Frontal cortex (tissue), 4 donors: ENCODE data around the gene SZT2. TPM values are rescaled to one million over a fixed set of nuclear protein-coding genes. Genes with fewer than 3 reads are reported as not detected.
"Not testable (repeated sequence)": the region's sequence is repeated elsewhere in the genome, so short reads cannot be mapped to it uniquely, and the experiment has no call there.

Experiments used
- DNase-seq, 2 donors: peaks; one replicate each; pipeline ENCODE4 v3.0.0; 2012; ENCODE audit warnings: low spot score in 2 of 2
- FAIRE-seq: peaks from 2 replicates; lab custom pipeline; 2012; peaks lifted over from hg19 to GRCh38; lab: Jason Lieb, UNC
- total RNA-seq: library from RNA; depleted of rRNA; stranded (reverse); fragments of >200 nt; gene quantifications from one replicate; pipeline ENCODE4 v1.2.3, GENCODE V29; 2014
- donor health status: control.
- donor health status: control.
- donor health status: control.

The SZT2 gene
- total RNA-seq, 1 donor from 2014 or later, result 19.2 TPM

DNA sequence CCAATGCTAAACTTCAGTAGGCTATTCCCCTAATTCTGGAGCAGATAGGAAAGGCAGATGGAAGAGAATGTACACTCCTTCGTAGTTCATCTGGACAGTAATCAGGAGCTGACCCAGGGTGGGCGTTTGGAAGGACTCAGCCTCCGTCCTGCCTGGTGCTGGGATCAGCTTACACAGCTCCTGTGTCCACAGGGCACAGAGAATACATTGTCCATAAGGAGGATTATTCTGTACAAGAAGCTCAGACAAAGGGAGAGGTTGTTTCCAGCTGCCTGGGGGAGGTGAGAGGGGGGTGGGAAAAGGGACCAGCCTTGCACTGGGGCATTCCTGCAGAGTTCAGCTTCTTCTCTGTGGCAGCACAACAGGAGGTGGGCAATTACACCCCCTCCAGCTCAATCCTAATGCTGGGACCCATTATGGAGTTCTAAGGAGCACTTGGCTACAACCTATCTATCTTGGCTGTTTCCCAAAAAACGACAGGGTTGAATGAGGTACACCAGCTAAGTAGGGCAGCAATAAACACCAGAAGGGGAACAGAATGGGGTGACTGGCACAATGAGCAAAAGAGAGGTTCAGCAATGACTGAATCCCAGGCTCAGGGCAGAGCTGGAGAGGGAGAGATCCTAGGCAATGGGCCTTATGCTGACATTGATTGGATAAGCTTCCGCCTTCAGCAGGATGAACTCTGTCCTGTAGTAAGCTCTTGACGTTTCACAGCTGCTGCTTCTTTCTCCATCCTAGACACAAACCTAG is 7.5 kb upstream of the SZT2 start:
- no peak for DNase-seq
- FAIRE-seq, result no peak

DNA sequence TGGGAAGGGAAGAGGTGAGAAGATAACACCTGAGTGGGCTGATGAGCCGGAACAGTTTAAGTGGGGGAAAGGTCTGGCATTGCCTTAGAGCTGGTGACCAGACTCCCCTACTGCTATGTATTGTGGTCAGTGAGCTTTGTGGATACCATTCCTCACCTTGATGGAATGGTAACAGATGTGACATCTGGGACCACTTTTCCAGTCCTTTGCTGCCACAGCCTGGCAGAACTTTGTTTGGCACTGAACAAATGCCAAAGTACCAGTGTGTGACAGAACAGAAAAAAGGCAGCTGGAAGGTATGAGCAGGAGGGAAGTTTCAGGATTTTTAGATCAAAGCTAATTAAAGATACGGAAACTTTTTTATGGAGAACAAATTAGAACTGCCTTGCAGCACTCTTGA is 6.2 kb upstream of the SZT2 start:
- FAIRE-seq (no peak), DNase-seq (no peak)

DNA sequence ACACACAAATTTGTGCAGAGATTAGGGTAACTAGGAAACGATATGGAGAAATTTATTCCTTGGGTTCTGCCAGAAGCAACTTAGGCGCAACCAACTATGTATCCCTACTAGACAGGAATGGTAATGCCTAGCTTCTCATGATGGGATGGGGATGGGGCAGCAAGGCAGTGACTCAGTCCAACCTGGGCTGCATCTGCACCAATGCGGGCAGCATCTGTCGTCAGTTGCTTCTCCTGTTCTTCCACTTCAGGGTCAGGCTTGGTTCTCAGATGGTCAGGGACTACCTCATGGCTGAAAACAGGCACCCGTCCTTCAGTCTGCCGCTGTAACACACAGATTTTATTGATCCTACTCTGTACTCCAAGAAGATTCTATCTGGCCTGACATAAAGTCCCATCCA is 3.0 kb upstream of the SZT2 start:
- no peak for DNase-seq
- no peak for FAIRE-seq

DNA sequence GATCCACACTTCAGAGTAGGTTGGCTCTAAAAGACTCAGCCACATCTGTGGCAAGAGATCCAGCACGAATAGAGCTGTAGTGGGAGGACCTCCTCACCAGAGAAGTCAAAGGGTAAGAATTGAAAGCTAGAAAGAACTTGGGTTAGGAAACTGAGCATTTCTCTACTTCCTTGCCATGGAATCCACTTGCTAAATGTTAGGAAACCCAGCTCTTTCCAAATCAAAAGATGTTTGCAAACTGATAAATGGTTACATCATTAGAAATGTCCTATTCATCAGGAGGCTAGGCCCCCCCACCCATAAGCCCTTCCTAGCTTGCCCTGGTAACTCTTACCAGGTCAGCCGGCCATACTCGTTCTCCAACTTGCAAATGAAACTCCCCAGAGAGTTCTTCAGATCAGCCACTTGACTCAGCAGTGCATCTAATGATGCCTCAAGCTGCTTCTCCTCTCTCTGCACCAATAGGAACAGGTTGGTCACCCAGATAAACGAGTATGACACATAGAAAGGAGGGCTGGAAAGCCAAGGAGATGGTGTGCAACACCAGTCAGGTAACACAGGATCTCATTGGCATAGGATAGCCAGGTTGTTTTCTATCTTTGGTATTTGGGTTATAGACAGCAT is 1.6 kb upstream of the SZT2 start:
- FAIRE-seq, result no peak

DNA sequence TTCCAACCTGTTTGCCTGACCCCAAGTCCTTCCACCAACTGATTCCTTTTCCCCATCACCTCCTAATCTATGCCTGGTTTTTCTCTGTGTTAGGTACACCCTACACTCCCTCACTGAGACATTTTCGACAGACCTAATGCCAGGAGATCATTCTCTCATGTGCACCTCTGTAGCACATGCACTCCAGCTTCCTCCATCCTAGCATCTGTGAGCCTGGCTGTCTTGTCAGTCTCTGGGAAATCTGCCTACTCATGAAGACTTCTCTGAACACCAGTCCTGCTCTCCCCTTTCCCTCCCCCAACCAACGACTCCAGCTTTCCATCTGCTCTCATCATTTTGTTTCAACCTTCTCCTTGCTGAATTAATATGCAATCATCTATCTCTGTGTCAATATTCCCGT is 1.1 kb upstream of the SZT2 start:
- FAIRE-seq (no peak), DNase-seq (no peak)

More for the DNA sequence above, 1.6 kb upstream of the SZT2 start:
- DNase-seq, result no peak

DNA sequence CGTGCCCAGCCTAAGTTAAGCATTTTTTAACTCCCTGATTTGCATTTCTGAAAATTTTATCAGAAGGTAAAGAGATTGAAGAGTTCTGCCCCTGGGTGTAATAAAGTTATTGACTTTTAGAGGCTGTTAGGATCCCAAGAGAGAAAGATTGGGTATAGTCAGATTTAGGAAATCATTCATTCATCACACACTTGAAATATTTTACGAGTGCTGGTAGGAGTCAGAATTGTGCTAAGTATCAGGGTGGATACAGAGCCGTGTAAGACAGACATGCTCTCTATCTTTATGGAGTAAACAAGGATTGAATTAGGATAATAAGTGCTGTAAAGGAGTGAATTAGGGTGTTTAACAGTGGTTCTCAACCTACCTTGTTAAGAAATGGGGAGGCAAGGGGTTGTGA is 3.0 kb downstream of the SZT2 start:
- no peak for DNase-seq
- no peak for FAIRE-seq

DNA sequence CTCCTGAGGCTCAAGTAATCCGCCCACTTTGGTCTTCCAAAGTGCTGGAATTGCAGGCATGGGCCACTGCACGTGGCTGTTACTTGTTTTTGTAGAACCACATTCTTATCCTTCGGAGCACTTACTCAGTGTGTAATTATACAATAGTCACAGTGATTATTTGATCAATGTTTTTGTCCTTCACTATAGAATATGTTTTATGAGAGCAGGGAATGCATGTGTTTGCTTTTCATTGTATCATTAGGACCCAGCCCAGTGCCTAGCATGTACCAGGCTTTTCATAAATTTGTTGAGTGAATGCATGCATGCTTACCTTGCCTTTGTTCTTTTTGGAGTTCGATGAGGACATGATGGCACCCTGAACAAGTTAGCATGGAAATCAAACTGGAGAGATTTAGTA is 5.8 kb downstream of the SZT2 start:
- FAIRE-seq, result no peak
- no peak for DNase-seq

DNA sequence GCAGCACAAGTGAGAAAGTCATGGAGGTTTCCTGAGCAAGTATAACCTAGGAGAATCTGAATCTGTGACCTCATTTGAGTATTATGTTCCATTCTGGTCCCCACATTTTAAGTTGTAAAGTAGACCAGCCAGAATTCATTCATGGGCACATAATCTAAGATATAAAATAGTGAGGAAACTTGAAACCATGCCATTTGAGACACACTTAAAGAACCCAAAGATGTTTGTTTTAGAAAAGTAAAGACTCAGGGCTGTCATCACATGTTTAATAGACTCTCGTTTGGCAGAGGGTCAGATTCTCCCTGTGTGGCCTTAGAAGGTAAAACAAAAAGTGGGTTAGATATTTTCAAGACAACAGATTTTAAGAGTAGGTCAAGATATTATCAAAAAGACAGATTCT is 6.4 kb downstream of the SZT2 start:
- DNase-seq (no peak), FAIRE-seq (no peak)

DNA sequence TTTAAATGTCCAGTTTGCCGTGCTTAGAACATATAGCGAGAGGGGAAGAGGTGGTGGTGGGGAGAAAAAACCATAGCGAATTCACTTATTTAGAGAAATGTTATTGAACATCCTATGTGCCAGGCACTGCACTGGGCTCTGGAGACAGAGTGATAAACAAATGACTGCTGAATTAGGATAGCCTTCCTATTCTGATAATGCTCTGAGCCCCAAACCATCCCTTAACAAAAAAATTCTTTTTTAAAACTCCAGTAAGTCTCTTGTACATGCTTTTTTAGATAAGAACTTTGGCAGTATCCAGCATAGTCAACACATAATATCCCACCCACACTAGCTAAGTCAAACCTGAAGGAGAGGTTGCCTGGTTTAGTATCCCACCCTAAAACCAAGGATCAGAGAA is 8.5 kb downstream of the SZT2 start:
- DNase-seq (no peak), FAIRE-seq (no peak)

DNA sequence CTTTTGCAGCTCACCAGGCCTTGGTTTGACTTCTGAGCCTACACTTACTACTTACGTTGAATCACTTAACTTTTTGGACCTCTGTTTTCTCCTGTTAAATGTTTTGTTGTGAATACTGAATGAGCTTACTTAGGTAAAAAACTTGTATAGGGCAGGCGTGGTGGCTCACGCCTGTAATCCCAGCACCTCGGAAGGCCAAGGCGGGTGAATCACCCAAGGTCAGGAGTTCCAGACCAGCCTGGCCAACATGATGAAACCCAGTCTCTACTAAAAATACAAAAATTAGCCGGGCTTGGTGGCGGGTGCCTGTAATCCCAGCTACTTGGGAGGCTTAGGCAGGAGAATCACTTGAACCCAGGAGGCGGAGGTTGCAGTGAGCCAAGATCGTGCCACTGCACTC is 10.7 kb downstream of the SZT2 start:
- DNase-seq, FAIRE-seq: not testable (repeated sequence)

DNA sequence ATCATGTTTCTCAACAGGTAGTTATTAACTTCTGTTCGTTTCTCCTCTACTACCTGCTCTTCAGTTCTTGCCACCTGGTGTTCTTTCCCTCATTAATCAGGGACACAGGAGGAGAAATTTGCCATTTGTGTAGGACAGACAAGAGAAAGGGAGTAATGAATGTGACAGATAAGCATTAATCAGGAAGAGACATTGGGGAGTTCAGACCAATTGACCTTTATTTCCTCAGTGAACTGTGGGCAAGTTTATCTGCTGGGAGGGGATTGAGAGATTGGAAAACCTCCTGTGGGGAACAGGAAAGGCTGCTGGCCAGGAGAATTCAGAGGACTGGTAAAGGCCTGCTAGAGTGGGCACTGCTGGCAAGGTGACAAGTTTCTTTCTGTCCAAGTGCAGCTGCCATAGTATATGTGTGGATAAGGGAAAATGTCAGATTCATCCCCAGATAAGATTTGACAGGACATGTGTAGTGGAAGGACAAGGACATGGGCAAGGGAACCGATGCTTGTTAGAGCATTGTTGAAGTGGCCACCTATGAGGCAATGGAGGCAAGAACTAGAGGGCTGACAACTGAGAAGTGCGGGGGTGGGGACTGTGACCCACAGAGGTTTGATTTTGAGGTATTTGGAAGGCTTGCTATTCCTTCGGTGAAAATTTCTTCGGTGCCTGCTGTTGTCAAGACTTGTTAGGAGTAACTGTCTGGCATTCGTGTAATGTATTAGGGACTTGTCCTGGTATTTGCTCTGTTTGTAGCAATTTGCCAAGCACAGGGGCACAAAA is 12.6 kb downstream of the SZT2 start:
- no peak for DNase-seq
- FAIRE-seq, result no peak

DNA sequence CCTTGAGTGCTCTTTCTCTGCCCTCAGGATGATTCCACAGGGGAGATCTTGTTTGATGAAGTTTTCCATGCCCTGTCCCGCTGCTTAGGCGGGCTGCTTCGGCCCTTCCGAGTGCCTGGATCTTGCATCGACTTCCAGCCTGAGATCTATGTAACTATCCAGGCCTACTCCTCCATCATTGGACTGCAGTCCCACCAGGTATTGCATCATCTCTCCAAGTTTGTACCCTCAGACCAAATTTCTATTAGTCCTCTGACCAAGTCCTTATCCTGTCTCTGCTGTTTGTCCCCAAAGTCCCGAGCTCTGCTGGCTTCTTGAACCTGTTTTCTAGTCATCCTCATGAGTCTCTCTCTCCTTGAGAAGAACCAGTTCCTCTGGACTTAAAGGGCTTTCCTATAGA is 14.7 kb downstream of the SZT2 start:
- no peak for FAIRE-seq
- DNase-seq, result no peak

DNA sequence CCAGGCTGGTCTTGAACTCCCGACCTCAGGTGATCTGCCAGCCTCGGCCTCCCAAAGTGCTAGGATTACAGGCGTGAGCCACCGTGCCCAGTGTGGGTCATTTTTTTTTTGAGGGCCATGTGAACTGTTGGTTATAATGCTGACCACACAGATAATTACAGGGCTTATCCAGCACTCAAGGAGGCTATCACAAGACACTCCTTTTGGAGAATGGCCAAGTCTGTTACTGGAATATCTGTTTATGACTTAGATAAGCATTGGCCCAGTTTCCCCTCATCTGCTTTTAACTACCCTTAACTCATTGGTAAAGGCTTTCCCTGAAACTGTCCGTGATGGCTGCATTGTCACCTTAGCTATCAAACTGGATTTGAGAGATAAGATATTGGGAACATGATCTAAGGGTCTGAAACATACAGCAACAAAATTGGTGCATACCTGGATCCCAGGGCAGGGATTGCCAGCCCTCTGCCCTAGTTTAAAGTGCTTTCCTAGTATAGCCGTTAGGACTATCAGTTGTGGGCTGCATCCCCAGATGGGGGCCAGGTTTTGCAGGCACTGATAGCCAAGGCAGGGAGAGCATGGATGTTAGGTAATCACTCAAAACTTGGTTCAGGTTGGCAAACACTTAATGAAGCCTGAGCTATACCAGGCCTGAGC is 15.6 kb downstream of the SZT2 start:
- FAIRE-seq (no peak), DNase-seq (no peak)

DNA sequence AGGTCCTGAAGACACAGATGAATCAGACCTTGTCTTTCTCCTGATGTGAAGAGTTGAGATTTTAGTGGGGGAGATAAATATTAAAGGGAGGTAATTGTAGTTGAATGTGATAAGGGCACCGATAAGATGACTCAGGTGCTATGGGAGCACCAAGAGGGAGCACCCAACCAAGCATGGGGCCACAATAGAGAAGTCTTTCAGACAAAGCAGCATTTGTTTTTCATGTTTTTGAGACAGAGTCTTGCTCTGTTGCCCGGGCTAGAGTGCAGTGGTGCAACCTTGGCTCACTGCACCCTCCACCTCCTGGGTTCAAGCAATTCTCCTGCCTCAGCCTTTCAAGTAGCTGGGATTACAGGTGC is 16.2 kb downstream of the SZT2 start:
- FAIRE-seq, result no peak

DNA sequence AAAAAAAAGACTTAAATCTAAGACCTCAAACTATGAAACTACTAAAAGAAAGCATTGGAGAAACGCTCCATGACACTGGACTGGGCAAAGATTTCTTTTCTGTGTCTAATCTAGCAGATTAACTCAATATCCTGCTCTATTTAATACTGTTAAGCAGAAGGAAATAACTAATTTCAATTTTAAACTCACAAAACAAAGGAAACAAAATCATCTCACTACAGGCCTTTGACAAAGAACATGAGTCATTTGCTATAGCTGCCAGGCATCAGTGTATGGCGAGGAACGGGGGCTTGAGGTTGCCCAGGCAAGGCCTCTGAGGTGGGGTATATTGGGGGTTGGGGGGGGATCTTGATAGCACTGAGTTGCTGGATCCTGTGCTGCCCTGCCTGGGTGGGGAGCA is 20.9 kb downstream of the SZT2 start:
- DNase-seq, result no peak

More for the DNA sequence above, 16.2 kb downstream of the SZT2 start:
- no peak for DNase-seq

DNA sequence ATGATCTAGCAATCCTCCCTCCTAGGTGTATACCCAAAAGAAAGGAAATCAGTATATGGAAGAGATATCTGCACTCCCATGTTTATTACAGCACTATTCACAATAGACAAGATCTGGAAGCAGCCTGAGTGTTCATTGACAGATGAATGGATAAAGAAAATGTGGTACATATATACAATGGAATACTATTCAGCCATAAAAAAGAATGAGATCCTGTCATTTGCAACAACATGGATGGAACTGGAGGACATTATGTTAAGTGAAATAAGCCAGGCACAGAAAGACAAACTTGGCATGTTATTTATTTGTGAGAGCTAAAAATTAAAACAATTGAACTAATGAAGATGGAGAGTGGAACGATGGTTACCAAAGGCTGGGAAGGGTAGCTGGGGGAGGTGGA is 23.7 kb downstream of the SZT2 start:
- not testable (repeated sequence) for DNase-seq, FAIRE-seq

More for the DNA sequence above, 20.9 kb downstream of the SZT2 start:
- no peak for FAIRE-seq

DNA sequence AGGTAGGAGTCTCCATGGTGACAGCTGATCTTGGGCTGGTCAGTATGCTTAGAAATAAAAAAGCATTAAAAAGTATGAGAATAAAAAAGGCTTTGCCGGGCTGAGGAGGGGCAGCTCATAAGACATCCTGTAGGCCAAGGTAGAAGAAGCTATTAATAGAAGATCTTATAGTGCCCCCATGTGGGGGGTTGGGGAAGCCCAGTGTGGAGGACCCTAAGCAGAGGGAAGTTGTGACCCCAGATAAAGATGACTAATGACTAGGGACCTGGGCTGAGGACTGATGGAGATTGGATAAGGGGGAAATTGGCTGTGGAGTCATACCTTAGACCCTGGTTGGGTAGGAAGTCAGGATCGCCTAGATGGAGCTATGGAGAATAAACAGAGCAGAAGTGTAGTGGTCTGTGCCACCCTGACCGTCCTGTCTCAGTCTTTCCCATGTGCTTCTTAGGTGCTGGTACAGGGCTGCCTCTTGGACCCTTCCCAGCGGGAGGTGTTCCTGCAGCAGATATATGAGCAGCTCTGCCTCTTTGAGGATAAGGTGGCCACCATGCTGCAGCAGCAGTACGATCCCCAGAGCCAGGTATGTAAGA is 25.0 kb downstream of the SZT2 start:
- DNase-seq (peak in 1 of 2 donors; percentile 44), FAIRE-seq (no peak)

DNA sequence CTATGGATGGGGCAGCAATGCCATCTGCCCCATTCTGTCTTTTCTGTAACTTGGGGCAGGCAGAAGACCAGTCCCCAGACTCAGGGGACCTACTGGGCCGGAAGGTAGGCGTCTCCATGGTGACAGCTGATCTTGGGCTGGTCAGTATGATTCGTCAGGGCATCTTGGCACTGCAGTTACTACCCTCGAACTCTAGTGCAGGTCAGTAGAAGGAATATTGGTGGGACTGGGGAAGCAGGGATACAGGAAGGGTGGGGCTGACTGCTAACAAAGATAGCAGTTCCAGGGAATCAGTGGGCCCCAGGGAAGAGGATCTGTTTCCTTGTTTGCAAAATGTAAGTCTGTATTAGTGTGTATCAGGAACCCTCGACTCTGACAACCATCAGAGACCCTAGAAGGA is 26.2 kb downstream of the SZT2 start:
- no peak for DNase-seq
- FAIRE-seq, result no peak

DNA sequence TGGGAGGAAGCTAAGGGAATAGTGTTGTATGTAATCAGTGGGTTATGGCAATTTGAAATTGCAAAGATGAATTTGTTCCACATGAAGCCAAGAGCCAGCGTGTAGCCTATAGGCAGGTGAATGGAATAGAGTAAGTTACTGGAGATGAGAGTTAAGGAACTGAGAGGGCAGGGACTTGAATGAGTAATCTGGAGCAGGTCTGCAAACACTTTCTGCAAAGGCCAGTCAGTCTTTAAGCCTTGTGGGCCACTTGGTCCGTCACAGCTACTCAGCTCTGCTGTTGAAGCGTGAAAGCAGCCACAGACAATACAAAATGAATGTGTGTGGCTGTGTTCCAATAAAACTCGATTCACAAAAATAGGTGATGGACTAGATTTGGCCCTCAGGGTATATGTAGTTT is 29.2 kb downstream of the SZT2 start:
- FAIRE-seq, result no peak
- no peak for DNase-seq
